Measurements from ENCODE around the gene RABIF. TPM values are rescaled to one million over a fixed set of nuclear protein-coding genes. Genes with fewer than 3 reads are reported as not detected.
A peak's percentile ranks its signal among the peaks of the same experiment; 100 is the strongest.

The RABIF gene
- polyA plus RNA-seq, 3 donors, result 7.8 to 24.6 (median 22.8) TPM

DNA sequence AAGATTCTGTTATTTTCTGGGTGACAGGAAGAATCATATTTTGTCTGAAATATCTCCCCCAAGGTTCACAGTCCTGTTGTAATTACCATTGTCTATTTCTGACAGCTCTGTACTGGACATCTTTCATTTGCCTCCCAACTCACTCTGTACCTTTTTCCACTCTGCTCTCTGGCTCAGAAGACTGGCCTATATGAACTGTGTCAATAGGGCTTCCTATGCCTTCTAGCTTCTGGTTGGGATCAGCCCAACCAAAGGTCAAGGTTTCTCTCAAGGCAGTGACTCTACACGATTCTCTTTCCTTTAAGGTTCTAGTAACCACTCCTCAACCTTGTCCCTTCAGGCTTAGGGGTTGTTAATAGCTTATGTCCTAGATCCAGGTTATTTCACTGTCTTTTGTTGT lies 20.5 kb upstream of the RABIF start:
- DNase-seq, result no peak
- Mint-ChIP-seq H3K27me3 (ENCODE audit: low read depth in 3 of 3) (peaks cover 0 to 2% (median 0%) of the 10 kb centered on the region in 3 donors), H3K27ac (peak overlapping the region in 2 of 7 donors; percentile 37 to 69), H3K9me3 (no peaks in the 10 kb centered on the region), H3K4me1 (no peaks in the 10 kb centered on the region), H3K4me3 (no peak overlapping the region), H3K36me3 (peaks cover 70 to 80% of the 10 kb centered on the region in 2 donors)
- intact Hi-C loops (cut with micrococcal nuclease), result no loop called here
- no peaks in the 10 kb centered on the region for H4K20me1 ChIP-seq (ENCODE audit: insufficient read depth, low read length)
- H3K79me2 ChIP-seq (ENCODE audit: insufficient read depth, low read length), result no peaks in the 10 kb centered on the region
- H3K36me3 ChIP-seq (replicated peaks in 1 of 2; ENCODE audit: control insufficient read depth in 1 of 2, insufficient read depth in 2 of 2, low read length in 2 of 2), result peaks cover 78 to 94% of the 10 kb centered on the region in 2 donors
- TF ChIP-seq, protein P1, sequence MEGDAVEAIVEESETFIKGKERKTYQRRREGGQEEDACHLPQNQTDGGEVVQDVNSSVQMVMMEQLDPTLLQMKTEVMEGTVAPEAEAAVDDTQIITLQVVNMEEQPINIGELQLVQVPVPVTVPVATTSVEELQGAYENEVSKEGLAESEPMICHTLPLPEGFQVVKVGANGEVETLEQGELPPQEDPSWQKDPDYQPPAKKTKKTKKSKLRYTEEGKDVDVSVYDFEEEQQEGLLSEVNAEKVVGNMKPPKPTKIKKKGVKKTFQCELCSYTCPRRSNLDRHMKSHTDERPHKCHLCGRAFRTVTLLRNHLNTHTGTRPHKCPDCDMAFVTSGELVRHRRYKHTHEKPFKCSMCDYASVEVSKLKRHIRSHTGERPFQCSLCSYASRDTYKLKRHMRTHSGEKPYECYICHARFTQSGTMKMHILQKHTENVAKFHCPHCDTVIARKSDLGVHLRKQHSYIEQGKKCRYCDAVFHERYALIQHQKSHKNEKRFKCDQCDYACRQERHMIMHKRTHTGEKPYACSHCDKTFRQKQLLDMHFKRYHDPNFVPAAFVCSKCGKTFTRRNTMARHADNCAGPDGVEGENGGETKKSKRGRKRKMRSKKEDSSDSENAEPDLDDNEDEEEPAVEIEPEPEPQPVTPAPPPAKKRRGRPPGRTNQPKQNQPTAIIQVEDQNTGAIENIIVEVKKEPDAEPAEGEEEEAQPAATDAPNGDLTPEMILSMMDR (IDR thresholded peaks at IDR 0.05), result no peak
- H3K27ac ChIP-seq (ENCODE audit: low read depth in 1 of 2, low read length in 2 of 2), result no peak overlapping the region
- H3K4me2 ChIP-seq (replicated peaks; ENCODE audit: extremely low read depth, low read length, poor library complexity, severe bottlenecking), result no peak overlapping the region
- no peak overlapping the region for H3K9ac ChIP-seq (ENCODE audit: insufficient read depth, low read length, poor library complexity, severe bottlenecking)
- H2AFZ ChIP-seq (ENCODE audit: insufficient read depth, low read depth, low read length, poor library complexity, severe bottlenecking), result no peak overlapping the region
- H3K4me3 ChIP-seq (replicated peaks in 1 of 3; ENCODE audit: low read depth in 2 of 3, low read length in 3 of 3), result no peak overlapping the region
- H3K27me3 ChIP-seq (ENCODE audit: control insufficient read depth in 2 of 2, insufficient read depth in 2 of 2, low read length in 2 of 2), result no peaks in the 10 kb centered on the region
- no peaks in the 10 kb centered on the region for H3K4me1 ChIP-seq (ENCODE audit: control insufficient read depth in 1 of 2, insufficient read depth in 2 of 2, low read length in 2 of 2)
- WGBS (ENCODE audit: insufficient coverage), result no CpG with 5 or more reads among the region's 1 CpG
- H3K9me3 ChIP-seq (replicated peaks in 1 of 2; ENCODE audit: control insufficient read depth in 1 of 2, insufficient read depth in 1 of 2, low read length in 2 of 2), result no peaks in the 10 kb centered on the region

- Histone ChIP-seq H4K20me1 (ENCODE audit: insufficient read depth, low read length) (no peaks in the 10 kb centered on the region), H3K9ac (ENCODE audit: insufficient read depth, low read length, poor library complexity, severe bottlenecking) (no peak overlapping the region), H3K4me1 (ENCODE audit: control insufficient read depth in 1 of 2, insufficient read depth in 2 of 2, low read length in 2 of 2) (no peaks in the 10 kb centered on the region), H3K27me3 (ENCODE audit: control insufficient read depth in 2 of 2, insufficient read depth in 2 of 2, low read length in 2 of 2) (no peaks in the 10 kb centered on the region), H3K4me2 (replicated peaks; ENCODE audit: extremely low read depth, low read length, poor library complexity, severe bottlenecking) (no peak overlapping the region), H3K36me3 (replicated peaks in 1 of 2; ENCODE audit: control insufficient read depth in 1 of 2, insufficient read depth in 2 of 2, low read length in 2 of 2) (peaks cover 79 to 94% of the 10 kb centered on the region in 2 donors), H3K27ac (ENCODE audit: low read depth in 1 of 2, low read length in 2 of 2) (no peak overlapping the region), H3K79me2 (ENCODE audit: insufficient read depth, low read length) (no peaks in the 10 kb centered on the region), H3K4me3 (replicated peaks in 1 of 3; ENCODE audit: low read depth in 2 of 3, low read length in 3 of 3) (no peak overlapping the region), H2AFZ (ENCODE audit: insufficient read depth, low read depth, low read length, poor library complexity, severe bottlenecking) (no peak overlapping the region), H3K9me3 (replicated peaks in 1 of 2; ENCODE audit: control insufficient read depth in 1 of 2, insufficient read depth in 1 of 2, low read length in 2 of 2) (no peaks in the 10 kb centered on the region)
- TF ChIP-seq, protein P1 (IDR thresholded peaks at IDR 0.05), result no peak
- Mint-ChIP-seq H3K36me3 (peaks cover 68 to 78% of the 10 kb centered on the region in 2 donors), H3K4me1 (no peaks in the 10 kb centered on the region), H3K9me3 (no peaks in the 10 kb centered on the region), H3K4me3 (no peak overlapping the region), H3K27ac (peak overlapping the region in 1 of 7 donors; percentile 71), H3K27me3 (ENCODE audit: low read depth in 3 of 3) (peaks cover 0 to 2% (median 0%) of the 10 kb centered on the region in 3 donors)
- DNase-seq, result no peak
- intact Hi-C loops (cut with micrococcal nuclease), result no loop called here
- WGBS (ENCODE audit: insufficient coverage), result 100% methylated on average over 1 of the region's 6 CpGs
Observed at GRCh38 chr1:202908998-202909397, 20.0 kb upstream of the RABIF start.
